PC-9 (cell line): ENCODE data around the gene TSPOAP1.

Experiments used
- CTCF ChIP-seq: fragments of 200-600 bp; sonication (generic); conservative IDR thresholded peaks from 2 replicates; pipeline ENCODE4 v1.6.1; 2017; ENCODE audit warnings: mixed run types, antibody characterized with exemption, mild to moderate bottlenecking, moderate library complexity
- EZH2 ChIP-seq: fragments of 200-600 bp; sonication (generic); IDR thresholded peaks from 2 replicates; pipeline ENCODE4 v1.8.0; 2017; ENCODE audit warnings: antibody characterized with exemption, low read depth

GRCh38 chr17:58277802-58278595, 50.6 kb downstream of the TSPOAP1 start:
- no peak for TF ChIP-seq CTCF
- no peak for TF ChIP-seq EZH2
